HCT116 (cell line): ENCODE data around the gene CD9. TPM values are rescaled to one million over a fixed set of nuclear protein-coding genes. Genes with fewer than 3 reads are reported as not detected.

Experiments
- ATAC-seq: fragments of 200-7000 bp; cut with Tn5 transposase; 2 replicates; pipeline ENCODE4 v1.9.1; 2020; ENCODE audit warnings: mild to moderate bottlenecking, moderate library complexity
- BruUV-seq: library from RNA; stranded (reverse); fragments of 400-500 nt; replicated peaks from 2 replicates; lab custom pipeline; 2021; lab: Mats Ljungman, UMichigan
- CTCF ChIA-PET: fragments of 300-600 bp; sonication (Branson Sonifier 250); formaldehyde crosslinking; loops from one replicate; lab custom pipeline; 2021; ENCODE audit warnings: antibody characterized with exemption; lab: Charles Lee
- POLR2A ChIA-PET: fragments of 300-600, 350-600 bp; sonication (Branson Sonifier 250); formaldehyde crosslinking; loops from one replicate; lab custom pipeline; 2021; ENCODE audit warnings: antibody characterized with exemption; lab: Charles Lee
- RAD21 ChIA-PET, 2 experiments: fragments of 300-600 bp; sonication (Branson Sonifier 250); formaldehyde crosslinking; loops; one replicate each; lab custom pipeline; 2023; ENCODE audit warnings: low total read pairs in 2 of 2; ENCODE audit not compliant: uncharacterized antibody in 2 of 2, unreplicated experiment in 2 of 2, low non-redundant PET in 1 of 2; lab: Charles Lee
- DNase-seq: peaks from one replicate; pipeline ENCODE4 v3.0.0-alpha.2; 2010; ENCODE audit warnings: low read depth, low spot score
- H2AFZ ChIP-seq: fragments of 200-600 bp; shearing (Covaris generic), sonication (generic); 2 replicates; pipeline ENCODE4 v1.6.1; 2017; ENCODE audit warnings: low read depth, mixed run types, mixed read lengths, antibody characterized with exemption, low read length; ENCODE audit not compliant: poor library complexity, severe bottlenecking
- H3K27ac ChIP-seq: 2 replicates; pipeline ENCODE4 v1.5.1; 2012; ENCODE audit warnings: low read depth, low read length
- H3K27me3 ChIP-seq: fragments of 200-600 bp; sonication (generic); 2 replicates; pipeline ENCODE4 v1.6.1; 2016; ENCODE audit warnings: mixed run types, low read length, mixed read lengths; ENCODE audit not compliant: insufficient read depth
- H3K36me3 ChIP-seq, 2 experiments: fragments of 200-500 bp in 1 of 2; fragments of 200-600 bp in 1 of 2; sonication (Bioruptor generic) in 1 of 2; sonication (generic) in 1 of 2; 2 replicates each; pipeline versions ENCODE4 v1.5.1 to v1.6.1; 2014 to 2016; ENCODE audit warnings: low read length in 2 of 2, inconsistent platforms in 1 of 2, mixed read lengths in 1 of 2, mixed run types in 1 of 2; ENCODE audit not compliant: insufficient read depth in 2 of 2, control insufficient read depth in 1 of 2
- H3K4me1 ChIP-seq, 2 experiments: fragments of 200-600 bp in 1 of 2; sonication (generic) in 1 of 2; 2 replicates each; pipeline versions ENCODE4 v1.5.1 to v1.6.1; 2012 to 2017; ENCODE audit warnings: low read length in 2 of 2, inconsistent platforms in 1 of 2, mild to moderate bottlenecking in 1 of 2, mixed read lengths in 1 of 2, mixed run types in 1 of 2, moderate library complexity in 1 of 2; ENCODE audit not compliant: insufficient read depth in 2 of 2, control insufficient read depth in 1 of 2
- H3K4me2 ChIP-seq: fragments of 200-600 bp; sonication (generic); 2 replicates; pipeline ENCODE4 v1.6.1; 2017; ENCODE audit warnings: mixed run types, low read length, mixed read lengths
- H3K4me3 ChIP-seq, 2 experiments: fragments of 200-600 bp in 1 of 2; sonication (generic) in 1 of 2; replicated peaks in 1 of 2; 2 replicates each; pipeline ENCODE4 v1.5.1; 2011 to 2016; ENCODE audit warnings: low read length in 2 of 2, control low read depth in 1 of 2, low read depth in 1 of 2, mild to moderate bottlenecking in 1 of 2, mixed read lengths in 1 of 2, mixed run types in 1 of 2
- H3K79me2 ChIP-seq: fragments of 200-600 bp; sonication (generic); 2 replicates; pipeline ENCODE4 v1.6.1; 2017; ENCODE audit warnings: mild to moderate bottlenecking, mixed run types, low read length, moderate library complexity, mixed read lengths; ENCODE audit not compliant: insufficient read depth
- H3K9ac ChIP-seq: fragments of 200-600 bp; sonication (generic); 2 replicates; pipeline ENCODE4 v1.6.1; 2016; ENCODE audit warnings: low read length, mixed read lengths
- H3K9me2 ChIP-seq: fragments of 200-600 bp; sonication (generic), shearing (Covaris generic); 2 replicates; pipeline ENCODE4 v1.6.1; 2017; ENCODE audit warnings: mixed run types, mild to moderate bottlenecking, moderate library complexity; ENCODE audit not compliant: insufficient read depth
- H3K9me3 ChIP-seq, 2 experiments: fragments of 200-500 bp in 1 of 2; fragments of 200-600 bp in 1 of 2; sonication (Bioruptor generic) in 1 of 2; sonication (generic) in 1 of 2; 2 replicates each; pipeline ENCODE4 v1.6.1; 2014 to 2017; ENCODE audit warnings: low read length in 2 of 2, mixed read lengths in 2 of 2, inconsistent platforms in 1 of 2, low read depth in 1 of 2, mild to moderate bottlenecking in 1 of 2, mixed run types in 1 of 2, moderate library complexity in 1 of 2; ENCODE audit not compliant: control insufficient read depth in 1 of 2, insufficient read depth in 1 of 2
- H4K20me1 ChIP-seq: fragments of 200-600 bp; sonication (generic), shearing (Covaris generic); 2 replicates; pipeline ENCODE4 v1.6.1; 2017; ENCODE audit warnings: mixed run types, mild to moderate bottlenecking, moderate library complexity; ENCODE audit not compliant: insufficient read depth
- CBX3 ChIP-seq: IDR thresholded peaks from 2 replicates; pipeline ENCODE4 v1.6.1; 2012; ENCODE audit warnings: low read depth
- ELF1 ChIP-seq: IDR thresholded peaks from 2 replicates; pipeline ENCODE4 v1.6.1; 2012; ENCODE audit warnings: low read depth, borderline replicate concordance
- EZH2 ChIP-seq: fragments of 200-600 bp; sonication (generic); IDR thresholded peaks from 2 replicates; pipeline ENCODE4 v1.6.1; 2017; ENCODE audit warnings: antibody characterized with exemption, mixed run types
- JUND ChIP-seq: IDR thresholded peaks from 2 replicates; pipeline ENCODE4 v1.6.1; 2012
- RAD21 ChIP-seq: IDR thresholded peaks from 2 replicates; pipeline ENCODE4 v1.6.1; 2012; ENCODE audit warnings: low read depth, mild to moderate bottlenecking
- SP1 ChIP-seq: IDR thresholded peaks from 2 replicates; pipeline ENCODE4 v1.6.1; 2012; ENCODE audit warnings: low read depth
- SRF ChIP-seq: IDR thresholded peaks from 2 replicates; pipeline ENCODE4 v1.6.1; 2012; ENCODE audit warnings: low read depth
- intact Hi-C: fragments of 100-400 bp; cut with micrococcal nuclease; formaldehyde crosslinking; loops from 2 replicates; pipeline ENCODE4 v1.10.0; 2022
- total RNA-seq: library from RNA; stranded (reverse); gene quantifications from one replicate; pipeline ENCODE4 v1.2.1, GENCODE V29; 2021; ENCODE audit not compliant: unreplicated experiment
- TF ChIP-seq, protein P1 (sequence below): IDR thresholded peaks from 2 replicates; pipeline ENCODE4 v1.6.1; 2012
- TF ChIP-seq, protein P2 (sequence below): IDR thresholded peaks from 2 replicates; pipeline ENCODE4 v1.6.1; 2012
- TF ChIP-seq, protein P3 (sequence below): IDR thresholded peaks from 2 replicates; pipeline ENCODE4 v1.6.1; 2012; ENCODE audit warnings: low read depth

Gene CD9
- total RNA-seq, 1 experiment from 2014 or later: 182 TPM

DNA sequence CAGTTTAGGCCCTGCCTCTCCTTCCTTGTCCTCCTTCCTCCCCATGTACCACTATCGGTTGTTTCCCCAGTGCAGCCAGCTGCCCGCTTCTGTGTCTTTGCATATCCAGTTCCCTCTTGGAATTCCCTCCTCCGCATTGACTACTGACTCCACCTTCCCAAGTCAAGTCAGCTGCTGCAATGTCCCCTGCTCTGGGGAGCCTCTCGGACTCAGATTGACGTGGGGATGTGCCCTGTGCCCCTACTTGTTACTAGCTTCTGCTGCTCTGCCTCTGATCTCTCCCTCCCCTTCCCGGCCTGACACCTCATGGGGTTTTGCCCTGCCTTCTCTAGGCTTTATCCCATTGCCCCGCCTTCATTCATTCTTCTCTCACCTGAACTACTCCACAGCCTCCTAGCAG, 2.1 kb upstream of the CD9 start:
- ATAC-seq: no peak
- H3K4me1 ChIP-seq: peaks cover 31 to 53% of the 10 kb centered on the region in 2 experiments
- no peaks in the 10 kb centered on the region for H3K9me3 ChIP-seq
- TF ChIP-seq SRF (no peak), JUND (no peak), SP1 (no peak), ELF1 (no peak), CBX3 (no peak), EZH2 (no peak), RAD21 (no peak)
- TF ChIP-seq, protein P1, sequence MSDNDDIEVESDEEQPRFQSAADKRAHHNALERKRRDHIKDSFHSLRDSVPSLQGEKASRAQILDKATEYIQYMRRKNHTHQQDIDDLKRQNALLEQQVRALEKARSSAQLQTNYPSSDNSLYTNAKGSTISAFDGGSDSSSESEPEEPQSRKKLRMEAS: no peak
- TF ChIP-seq, protein P2, sequence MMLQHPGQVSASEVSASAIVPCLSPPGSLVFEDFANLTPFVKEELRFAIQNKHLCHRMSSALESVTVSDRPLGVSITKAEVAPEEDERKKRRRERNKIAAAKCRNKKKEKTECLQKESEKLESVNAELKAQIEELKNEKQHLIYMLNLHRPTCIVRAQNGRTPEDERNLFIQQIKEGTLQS: no peak
- TF ChIP-seq, protein P3, sequence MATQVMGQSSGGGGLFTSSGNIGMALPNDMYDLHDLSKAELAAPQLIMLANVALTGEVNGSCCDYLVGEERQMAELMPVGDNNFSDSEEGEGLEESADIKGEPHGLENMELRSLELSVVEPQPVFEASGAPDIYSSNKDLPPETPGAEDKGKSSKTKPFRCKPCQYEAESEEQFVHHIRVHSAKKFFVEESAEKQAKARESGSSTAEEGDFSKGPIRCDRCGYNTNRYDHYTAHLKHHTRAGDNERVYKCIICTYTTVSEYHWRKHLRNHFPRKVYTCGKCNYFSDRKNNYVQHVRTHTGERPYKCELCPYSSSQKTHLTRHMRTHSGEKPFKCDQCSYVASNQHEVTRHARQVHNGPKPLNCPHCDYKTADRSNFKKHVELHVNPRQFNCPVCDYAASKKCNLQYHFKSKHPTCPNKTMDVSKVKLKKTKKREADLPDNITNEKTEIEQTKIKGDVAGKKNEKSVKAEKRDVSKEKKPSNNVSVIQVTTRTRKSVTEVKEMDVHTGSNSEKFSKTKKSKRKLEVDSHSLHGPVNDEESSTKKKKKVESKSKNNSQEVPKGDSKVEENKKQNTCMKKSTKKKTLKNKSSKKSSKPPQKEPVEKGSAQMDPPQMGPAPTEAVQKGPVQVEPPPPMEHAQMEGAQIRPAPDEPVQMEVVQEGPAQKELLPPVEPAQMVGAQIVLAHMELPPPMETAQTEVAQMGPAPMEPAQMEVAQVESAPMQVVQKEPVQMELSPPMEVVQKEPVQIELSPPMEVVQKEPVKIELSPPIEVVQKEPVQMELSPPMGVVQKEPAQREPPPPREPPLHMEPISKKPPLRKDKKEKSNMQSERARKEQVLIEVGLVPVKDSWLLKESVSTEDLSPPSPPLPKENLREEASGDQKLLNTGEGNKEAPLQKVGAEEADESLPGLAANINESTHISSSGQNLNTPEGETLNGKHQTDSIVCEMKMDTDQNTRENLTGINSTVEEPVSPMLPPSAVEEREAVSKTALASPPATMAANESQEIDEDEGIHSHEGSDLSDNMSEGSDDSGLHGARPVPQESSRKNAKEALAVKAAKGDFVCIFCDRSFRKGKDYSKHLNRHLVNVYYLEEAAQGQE: no peak
- peaks cover 27% of the 10 kb centered on the region for H3K79me2 ChIP-seq
- CTCF ChIA-PET: no interaction called here
- no peaks in the 10 kb centered on the region for H3K27me3 ChIP-seq
- no peaks in the 10 kb centered on the region for H3K9me2 ChIP-seq
- no peak overlapping the region for H3K4me2 ChIP-seq
- no peak overlapping the region for H3K4me3 ChIP-seq
- no peak overlapping the region for H2AFZ ChIP-seq
- BruUV-seq: no TSS peak
- POLR2A ChIA-PET: no interaction called here
- H3K9ac ChIP-seq: no peak overlapping the region
- H3K36me3 ChIP-seq: peaks cover 0 to 7% of the 10 kb centered on the region in 2 experiments; a peak in 1 of 4 replicates
- intact Hi-C loops: no loop called here
- no peak overlapping the region for H3K27ac ChIP-seq
- RAD21 ChIA-PET: no interaction called here
- H4K20me1 ChIP-seq: no peaks in the 10 kb centered on the region
- DNase-seq: no peak
